ENCODE results near the gene LRRC55.

LRRC55 gene

GRCh38 chr11:57235761-57236703 lies 54.3 kb downstream of the LRRC55 start:
- DNase-seq (ENCODE audit: low read depth in 2 of 2), result no peak

GRCh38 chr11:57237204-57237681 lies 55.5 kb downstream of the LRRC55 start, which contains the start of gene APLNR:
TSS of gene APLNR (minus strand) at chr11:57237250. CDS start at chr11:57237004, 246 bp downstream.
- no peak for DNase-seq (ENCODE audit: low read depth in 2 of 2)

- DNase-seq (ENCODE audit: low read depth in 2 of 2), result no peak
Measured at GRCh38 chr11:57239348-57239747, 57.6 kb downstream of the LRRC55 start.

- no peak for DNase-seq (ENCODE audit: low read depth in 2 of 2)
Measured at GRCh38 chr11:57240007-57240406, 58.3 kb downstream of the LRRC55 start.

GRCh38 chr11:57240757-57241156 lies 59.0 kb downstream of the LRRC55 start:
- no peak for DNase-seq (ENCODE audit: low read depth in 2 of 2)
